ENCODE measurements around the gene RFPL3.

- TF ChIP-seq CBX2 (IDR thresholded peaks at IDR 0.05; ENCODE audit: borderline replicate concordance, low read depth) (no peak), EP300 (IDR thresholded peaks at IDR 0.05) (no peak), MAFK (IDR thresholded peaks at IDR 0.05; ENCODE audit: partially characterized antibody) (no peak)
Measured at GRCh38 chr22:32329202-32329645, 28.4 kb upstream of the RFPL3 start.
